Measurements from ENCODE around the gene USP9Y.
A peak's percentile ranks its signal among the peaks of the same experiment; 100 is the strongest.
"Not testable (repeated sequence)": the region's sequence is repeated elsewhere in the genome, so short reads cannot be mapped to it uniquely, and the experiment has no call there.

The USP9Y gene

GRCh38 chrY:12701181-12701695 is at the start of gene USP9Y:
TSS of gene USP9Y (plus strand) at chrY:12701231. CDS start at chrY:12709448, 8,217 bp downstream.
- Histone ChIP-seq H3K27me3 (ENCODE audit: insufficient read depth, low read length) (no peaks in the 10 kb centered on the region), H3K4me1 (ENCODE audit: insufficient read depth, low read length) (peaks cover 16% of the 10 kb centered on the region), H3K27ac (ENCODE audit: low read length) (peak within 1 kb of the TSS; percentile 94), H3K36me3 (ENCODE audit: insufficient read depth, low read depth, low read length) (peaks cover 31% of the 10 kb centered on the region), H3K9ac (ENCODE audit: low read depth, low read length) (peak within 1 kb of the TSS; percentile 72), H3K4me3 (ENCODE audit: low read length) (peak within 1 kb of the TSS; percentile 48; the same call in 1 of the 2 replicates), H3K9me3 (ENCODE audit: insufficient read depth, low read depth, low read length) (no peaks in the 10 kb centered on the region; the same call in 1 of the 2 replicates)

GRCh38 chrY:12651621-12652036 is 49.4 kb upstream of the USP9Y start:
- no peak overlapping the region for H3K9ac ChIP-seq (ENCODE audit: low read depth, low read length)
- H3K4me3 ChIP-seq (ENCODE audit: low read length), result no peak overlapping the region
- H3K9me3 ChIP-seq (ENCODE audit: insufficient read depth, low read depth, low read length), result no peaks in the 10 kb centered on the region
- H3K36me3 ChIP-seq (ENCODE audit: insufficient read depth, low read depth, low read length), result no peaks in the 10 kb centered on the region
- H3K27me3 ChIP-seq (ENCODE audit: insufficient read depth, low read length), result no peaks in the 10 kb centered on the region
- H3K4me1 ChIP-seq (ENCODE audit: insufficient read depth, low read length), result no peaks in the 10 kb centered on the region
- H3K27ac ChIP-seq (ENCODE audit: low read length), result no peak overlapping the region

- no peaks in the 10 kb centered on the region for H3K9me3 ChIP-seq (ENCODE audit: insufficient read depth, low read depth, low read length)
- peak overlapping the region; percentile 99 for H3K9ac ChIP-seq (ENCODE audit: low read depth, low read length)
- no peaks in the 10 kb centered on the region for H3K4me1 ChIP-seq (ENCODE audit: insufficient read depth, low read length)
- peak overlapping the region; percentile 91 for H3K27ac ChIP-seq (ENCODE audit: low read length)
- peaks cover 29% of the 10 kb centered on the region for H3K36me3 ChIP-seq (ENCODE audit: insufficient read depth, low read depth, low read length)
- H3K27me3 ChIP-seq (ENCODE audit: insufficient read depth, low read length), result no peaks in the 10 kb centered on the region
- H3K4me3 ChIP-seq (ENCODE audit: low read length), result peak overlapping the region; percentile 98
Observed at GRCh38 chrY:12661745-12662681, 39.0 kb upstream of the USP9Y start.

- Histone ChIP-seq H3K9me3 (ENCODE audit: insufficient read depth, low read depth, low read length) (no peaks in the 10 kb centered on the region), H3K27ac (ENCODE audit: low read length) (peak overlapping the region; percentile 91), H3K4me1 (ENCODE audit: insufficient read depth, low read length) (no peaks in the 10 kb centered on the region), H3K4me3 (ENCODE audit: low read length) (peak overlapping the region; percentile 98), H3K27me3 (ENCODE audit: insufficient read depth, low read length) (no peaks in the 10 kb centered on the region), H3K9ac (ENCODE audit: low read depth, low read length) (peak overlapping the region; percentile 99), H3K36me3 (ENCODE audit: insufficient read depth, low read depth, low read length) (peaks cover 38% of the 10 kb centered on the region)
Observed at GRCh38 chrY:12662745-12663591, 38.1 kb upstream of the USP9Y start.

- H3K4me1 ChIP-seq (ENCODE audit: insufficient read depth, low read length); H3K27me3 ChIP-seq (ENCODE audit: insufficient read depth, low read length); H3K9me3 ChIP-seq (ENCODE audit: insufficient read depth, low read depth, low read length); H3K27ac ChIP-seq (ENCODE audit: low read length): not testable (repeated sequence)
- Histone ChIP-seq H3K9ac (ENCODE audit: low read depth, low read length) (peak overlapping the region; percentile 99; the same call in 1 of the 2 replicates), H3K4me3 (ENCODE audit: low read length) (peak overlapping the region; percentile 98), H3K36me3 (ENCODE audit: insufficient read depth, low read depth, low read length) (peaks cover 45% of the 10 kb centered on the region)
Observed at GRCh38 chrY:12663845-12664244, 37.2 kb upstream of the USP9Y start.

- no peak overlapping the region for H3K9ac ChIP-seq (ENCODE audit: low read depth, low read length)
- H3K4me1 ChIP-seq (ENCODE audit: insufficient read depth, low read length), result peaks cover 40% of the 10 kb centered on the region
- 0 out of 2 replicates have a peak overlapping the region, but pooled peaks have one; percentile 26 for H3K4me3 ChIP-seq (ENCODE audit: low read length)
- no peaks in the 10 kb centered on the region for H3K9me3 ChIP-seq (ENCODE audit: insufficient read depth, low read depth, low read length)
- H3K27me3 ChIP-seq (ENCODE audit: insufficient read depth, low read length), result no peaks in the 10 kb centered on the region
- H3K36me3 ChIP-seq (ENCODE audit: insufficient read depth, low read depth, low read length), result peaks cover 18% of the 10 kb centered on the region; the same call in 1 of the 2 replicates
- H3K27ac ChIP-seq (ENCODE audit: low read length), result no peak overlapping the region
Observed at GRCh38 chrY:12678111-12678510, 22.9 kb upstream of the USP9Y start.

- H3K9ac ChIP-seq (ENCODE audit: low read depth, low read length), result no peak overlapping the region
- peaks cover 9% of the 10 kb centered on the region; the same call in 1 of the 2 replicates for H3K36me3 ChIP-seq (ENCODE audit: insufficient read depth, low read depth, low read length)
- peak overlapping the region; percentile 30 for H3K27ac ChIP-seq (ENCODE audit: low read length)
- H3K27me3 ChIP-seq (ENCODE audit: insufficient read depth, low read length), result no peaks in the 10 kb centered on the region
- peaks cover 46% of the 10 kb centered on the region for H3K4me1 ChIP-seq (ENCODE audit: insufficient read depth, low read length)
- H3K9me3 ChIP-seq (ENCODE audit: insufficient read depth, low read depth, low read length), result no peaks in the 10 kb centered on the region
- H3K4me3 ChIP-seq (ENCODE audit: low read length), result no peak overlapping the region
Observed at GRCh38 chrY:12681535-12681934, 19.5 kb upstream of the USP9Y start.

- no peaks in the 10 kb centered on the region for H3K27me3 ChIP-seq (ENCODE audit: insufficient read depth, low read length)
- no peak overlapping the region for H3K9ac ChIP-seq (ENCODE audit: low read depth, low read length)
- H3K4me3 ChIP-seq (ENCODE audit: low read length), result no peak overlapping the region
- peaks cover 11% of the 10 kb centered on the region; the same call in 1 of the 2 replicates for H3K4me1 ChIP-seq (ENCODE audit: insufficient read depth, low read length)
- H3K9me3 ChIP-seq (ENCODE audit: insufficient read depth, low read depth, low read length), result peaks cover 6% of the 10 kb centered on the region; the same call in 1 of the 2 replicates
- H3K36me3 ChIP-seq (ENCODE audit: insufficient read depth, low read depth, low read length), result peaks cover 66% of the 10 kb centered on the region
- no peak overlapping the region for H3K27ac ChIP-seq (ENCODE audit: low read length)
Observed at GRCh38 chrY:12688337-12688736, 12.7 kb upstream of the USP9Y start.

GRCh38 chrY:12700087-12700486 is 944 bp upstream of the USP9Y start:
- H3K9me3 ChIP-seq (ENCODE audit: insufficient read depth, low read depth, low read length), result no peaks in the 10 kb centered on the region; the same call in 1 of the 2 replicates
- peak overlapping the region; percentile 48; the same call in 1 of the 2 replicates for H3K4me3 ChIP-seq (ENCODE audit: low read length)
- H3K4me1 ChIP-seq (ENCODE audit: insufficient read depth, low read length), result peaks cover 16% of the 10 kb centered on the region
- peak overlapping the region; percentile 72; the same call in 1 of the 2 replicates for H3K9ac ChIP-seq (ENCODE audit: low read depth, low read length)
- peak overlapping the region; percentile 94 for H3K27ac ChIP-seq (ENCODE audit: low read length)
- H3K36me3 ChIP-seq (ENCODE audit: insufficient read depth, low read depth, low read length), result peaks cover 31% of the 10 kb centered on the region
- no peaks in the 10 kb centered on the region for H3K27me3 ChIP-seq (ENCODE audit: insufficient read depth, low read length)

GRCh38 chrY:12702174-12702573 is 1.1 kb downstream of the USP9Y start:
- H3K9me3 ChIP-seq (ENCODE audit: insufficient read depth, low read depth, low read length), result no peaks in the 10 kb centered on the region; the same call in 1 of the 2 replicates

GRCh38 chrY:12710460-12710859 is 9.4 kb downstream of the USP9Y start:
- no peaks in the 10 kb centered on the region for H3K9me3 ChIP-seq (ENCODE audit: insufficient read depth, low read depth, low read length)
- H3K36me3 ChIP-seq (ENCODE audit: insufficient read depth, low read depth, low read length), result peaks cover 19% of the 10 kb centered on the region
- no peaks in the 10 kb centered on the region for H3K4me1 ChIP-seq (ENCODE audit: insufficient read depth, low read length)
- H3K27me3 ChIP-seq (ENCODE audit: insufficient read depth, low read length), result no peaks in the 10 kb centered on the region
- no peak overlapping the region for H3K27ac ChIP-seq (ENCODE audit: low read length)
- H3K9ac ChIP-seq (ENCODE audit: low read depth, low read length), result no peak overlapping the region
- no peak overlapping the region for H3K4me3 ChIP-seq (ENCODE audit: low read length)

More at GRCh38 chrY:12702174-12702573, 1.1 kb downstream of the USP9Y start:
- Histone ChIP-seq H3K4me3 (ENCODE audit: low read length) (no peak overlapping the region), H3K27ac (ENCODE audit: low read length) (no peak overlapping the region), H3K4me1 (ENCODE audit: insufficient read depth, low read length) (peaks cover 16% of the 10 kb centered on the region), H3K9ac (ENCODE audit: low read depth, low read length) (peak overlapping the region; percentile 32; the same call in 1 of the 2 replicates), H3K36me3 (ENCODE audit: insufficient read depth, low read depth, low read length) (peaks cover 31% of the 10 kb centered on the region), H3K27me3 (ENCODE audit: insufficient read depth, low read length) (no peaks in the 10 kb centered on the region)

Data from iPS-20b (cell line).